K562 (cell line): ENCODE results near the gene CHN2. TPM values are rescaled to one million over a fixed set of nuclear protein-coding genes. Genes with fewer than 3 reads are reported as not detected.

Experiments used
- ATAC-seq: fragments of 200-7000 bp; cut with Tn5 transposase; 3 replicates; pipeline ENCODE4 v1.9.1; 2020; ENCODE audit warnings: moderate library complexity
- BruUV-seq: library from RNA; stranded (reverse); fragments of 400-500 nt; replicated peaks from 2 replicates; lab custom pipeline; 2021; lab: Mats Ljungman, UMichigan
- CTCF ChIA-PET: fragments of 300-600 bp; formaldehyde crosslinking; extraction: SDS; loops from one replicate; lab custom pipeline; 2021; ENCODE audit warnings: low intra/inter-chr PET ratio; lab: Yijun Ruan, JAX
- POLR2A ChIA-PET: fragments of 300-600, 350-650 bp; sonication (Branson Sonifier 250); formaldehyde crosslinking; extraction: SDS; loops from one replicate; lab custom pipeline; 2021; ENCODE audit warnings: antibody characterized with exemption, inconsistent platforms; lab: Yijun Ruan, JAX
- DNase-seq, 4 experiments: peaks; one replicate each; pipeline versions ENCODE4 v3.0.0 to v3.0.0-alpha.2; 2011 to 2018; ENCODE audit warnings: low spot score in 3 of 4, mixed read lengths in 3 of 4; ENCODE audit errors: extremely low read depth in 1 of 4
- FAIRE-seq: peaks from 2 replicates; lab custom pipeline; 2011; peaks lifted over from hg19 to GRCh38; lab: Jason Lieb, UNC
- H2AFZ ChIP-seq: 2 replicates; pipeline ENCODE4 v1.6.0; 2011; ENCODE audit warnings: low read depth, low read length, control low read depth, inconsistent platforms
- H3K27ac ChIP-seq: fragments of 200-600 bp; 3 replicates; pipeline ENCODE4 v1.8.0; 2011; ENCODE audit warnings: low read depth, mild to moderate bottlenecking, control low read depth, inconsistent platforms, low read length, moderate library complexity, mixed read lengths; ENCODE audit errors: extremely low read depth
- H3K27me3 ChIP-seq, 2 experiments: fragments of 300-600 bp in 1 of 2; 2 replicates in 1 of 2; 3 replicates in 1 of 2; pipeline versions ENCODE4 v1.6.0 to v1.8.0; 2011; ENCODE audit warnings: inconsistent platforms in 2 of 2, low read length in 2 of 2, mild to moderate bottlenecking in 1 of 2, mixed read lengths in 1 of 2, moderate library complexity in 1 of 2; ENCODE audit not compliant: control insufficient read depth in 2 of 2, insufficient read depth in 2 of 2
- H3K36me3 ChIP-seq: fragments of 300-600 bp; 3 replicates; pipeline ENCODE4 v1.8.0; 2011; ENCODE audit warnings: mild to moderate bottlenecking, low read length, inconsistent platforms; ENCODE audit not compliant: control insufficient read depth, insufficient read depth
- H3K4me1 ChIP-seq, 2 experiments: fragments of 200-600 bp in 1 of 2; replicated peaks in 1 of 2; 2 replicates in 1 of 2; 3 replicates in 1 of 2; pipeline versions ENCODE4 v1.5.1 to v1.8.0; 2011; ENCODE audit warnings: inconsistent platforms in 2 of 2, low read length in 2 of 2, mild to moderate bottlenecking in 1 of 2, mixed read lengths in 1 of 2, moderate library complexity in 1 of 2; ENCODE audit not compliant: control insufficient read depth in 2 of 2, insufficient read depth in 2 of 2
- H3K4me2 ChIP-seq: 2 replicates; pipeline ENCODE4 v1.6.1; 2011; ENCODE audit warnings: low read length, control low read depth, inconsistent platforms, mixed read lengths; ENCODE audit not compliant: insufficient read depth
- H3K4me3 ChIP-seq: fragments of 200-600 bp; sonication (generic), shearing (Covaris generic); 2 replicates; pipeline ENCODE4 v1.5.1; 2016; ENCODE audit warnings: control low read depth, inconsistent platforms
- H3K79me2 ChIP-seq: fragments of 200-600 bp; 3 replicates; pipeline ENCODE4 v1.8.0; 2011; ENCODE audit warnings: low read length, inconsistent platforms; ENCODE audit not compliant: control insufficient read depth, insufficient read depth
- H3K9ac ChIP-seq, 2 experiments: 2 replicates each; pipeline versions ENCODE4 v1.6.0 to v1.6.1; 2011; ENCODE audit warnings: low read depth in 2 of 2, low read length in 2 of 2, control low read depth in 1 of 2, inconsistent platforms in 1 of 2, mild to moderate bottlenecking in 1 of 2, mixed read lengths in 1 of 2; ENCODE audit not compliant: insufficient read depth in 1 of 2
- H3K9me1 ChIP-seq: one replicate; pipeline ENCODE4 v1.6.0; 2011; ENCODE audit warnings: inconsistent platforms, mild to moderate bottlenecking, low read length, moderate library complexity; ENCODE audit not compliant: control insufficient read depth, insufficient read depth
- H3K9me3 ChIP-seq: replicated peaks from 2 replicates; pipeline ENCODE4 v1.5.1; 2011; ENCODE audit warnings: low read depth, low read length, inconsistent platforms; ENCODE audit not compliant: control insufficient read depth, insufficient read depth
- H4K20me1 ChIP-seq: replicated peaks from 2 replicates; pipeline ENCODE4 v1.6.1; 2011; ENCODE audit warnings: low read length, inconsistent platforms, mixed read lengths; ENCODE audit not compliant: control insufficient read depth, insufficient read depth
- E4F1 ChIP-seq: fragments of 250-450 bp; sonication (Bioruptor Pico); IDR thresholded peaks from 2 replicates; pipeline ENCODE4 v1.5.0; 2021; ENCODE audit warnings: mild to moderate bottlenecking, borderline replicate concordance
- HOMEZ ChIP-seq: fragments of 250-450 bp; sonication (Bioruptor Pico); IDR thresholded peaks from 2 replicates; pipeline ENCODE4 v1.4.0; 2020; ENCODE audit warnings: mild to moderate bottlenecking, moderate library complexity
- KDM2B ChIP-seq: fragments of 250-450 bp; sonication (Bioruptor Pico); IDR thresholded peaks from 2 replicates; pipeline ENCODE4 v1.8.0; 2021; ENCODE audit warnings: mild to moderate bottlenecking, moderate library complexity
- MAFG ChIP-seq: fragments of 450-650 bp; conservative IDR thresholded peaks from 2 replicates; pipeline ENCODE4 v1.6.1; 2016; ENCODE audit warnings: missing genetic modification characterization, missing compliant biosample characterization
- U2AF2 ChIP-seq: fragments of 200-400 bp; formaldehyde crosslinking; optimal IDR thresholded peaks from 2 replicates; pipeline ENCODE3; 2017; ENCODE audit warnings: low read depth, mild to moderate bottlenecking, low read length
- XRCC3 ChIP-seq: fragments of 450-650 bp; IDR thresholded peaks from 2 replicates; pipeline ENCODE4 v1.6.1; 2017; ENCODE audit warnings: mild to moderate bottlenecking, moderate library complexity
- ZNF431 ChIP-seq: sonication (generic); formaldehyde crosslinking; IDR thresholded peaks from 2 replicates; pipeline ENCODE4 v1.8.0; 2022; ENCODE audit warnings: mild to moderate bottlenecking, missing genetic modification reagents
- ZNF445 ChIP-seq: fragments of 250-450 bp; sonication (Bioruptor Pico); IDR thresholded peaks from 2 replicates; pipeline ENCODE4 v1.4.0; 2020; ENCODE audit warnings: low read depth, mild to moderate bottlenecking, moderate library complexity
- WGBS: fragments of 100-300 bp; shearing (Covaris generic); methylation state at CpG from one replicate; pipeline ENCODE4 v1.1.6; 2016; ENCODE audit warnings: low coverage, mixed read lengths; ENCODE audit not compliant: insufficient coverage; ENCODE audit errors: missing lambda C conversion rate; 5-methylcytosine and 5-hydroxymethylcytosine counted together
- in situ Hi-C: fragments of 300-500 bp; cut with MboI; formaldehyde crosslinking; loops from 4 replicates; pipeline ENCODE4 v1.15.0; 2018; ENCODE audit warnings: inconsistent platforms, mixed read lengths
- intact Hi-C: fragments of 100-400 bp; cut with micrococcal nuclease; formaldehyde crosslinking; loops from 2 replicates; pipeline ENCODE4 v1.14.2; 2022
- polyA plus RNA-seq, 8 experiments: library from polyadenylated mRNA; depleted of rRNA in 4 of 8; stranded (reverse) in 5 of 8; unstranded in 3 of 8; fragments of >200 nt; fragmentation: Nextera tagmentation in 2 of 8; fragmentation: Illumina TruSeq in 1 of 8; extraction: Ambion mirVana in 2 of 8; extraction: Trizol in 1 of 8; gene quantifications; 2 replicates each; pipeline versions ENCODE4 v1.2.1 to v1.2.3, GENCODE V29; 2011 to 2014; ENCODE audit warnings: inconsistent platforms in 1 of 8, missing spikeins in 1 of 8
- total RNA-seq, 7 experiments: library from RNA; depleted of rRNA in 6 of 7; stranded (reverse); fragments of >200 nt in 6 of 7; fragmentation: Illumina TruSeq in 2 of 7; extraction: Trizol in 2 of 7; gene quantifications; 2 replicates each; pipeline versions ENCODE4 v1.2.1 to v1.2.3, GENCODE V29; 2011 to 2021; ENCODE audit warnings: low replicate concordance in 1 of 7

The CHN2 gene
- total and polyA plus RNA-seq, 9 of the 15 experiments (the other 6 are each of a cell fraction or from before 2014, with no cell fraction given), result 0.12 to 2.1 (median 0.31) TPM; not detected in 1

GRCh38 chr7:29193316-29194205, 1.0 kb upstream of the CHN2 start:
- ChIA-PET POLR2A (no interaction called here), CTCF (no interaction called here)
- FAIRE-seq (no peak), DNase-seq (no peak), ATAC-seq (no peak)
- Histone ChIP-seq H3K9me3 (no peaks in the 10 kb centered on the region), H3K9ac (no peak overlapping the region), H3K4me2 (no peak overlapping the region), H3K4me3 (no peak overlapping the region), H3K79me2 (no peaks in the 10 kb centered on the region), H3K4me1 (peaks cover 0 to 11% of the 10 kb centered on the region in 2 experiments; a peak in 2 of 5 replicates), H3K9me1 (no peaks in the 10 kb centered on the region), H2AFZ (no peak overlapping the region), H3K27me3 (peaks cover 14 to 22% of the 10 kb centered on the region in 2 experiments; a peak in 3 of 5 replicates), H3K36me3 (no peaks in the 10 kb centered on the region), H3K27ac (no peak overlapping the region), H4K20me1 (peaks cover 4% of the 10 kb centered on the region; the same call in 1 of the 2 replicates)
- BruUV-seq, result no TSS peak
- in situ Hi-C loops, result no loop called here
- WGBS, result 6% methylated on average over 16 of the region's 26 CpGs
- intact Hi-C loops, result no loop called here
- TF ChIP-seq HOMEZ (CRISPR knock-in tag) (no peak), KDM2B (CRISPR knock-in tag) (no peak), ZNF431 (CRISPR knock-in tag) (no peak), XRCC3 (no peak), U2AF2 (no peak), MAFG (tag) (no peak), E4F1 (no peak), ZNF445 (no peak)
